ENCODE results near the gene EOLA1.
A peak's percentile ranks its signal among the peaks of the same experiment; 100 is the strongest.
"Not testable (repeated sequence)": the region's sequence is repeated elsewhere in the genome, so short reads cannot be mapped to it uniquely, and the experiment has no call there.

EOLA1 gene

DNA sequence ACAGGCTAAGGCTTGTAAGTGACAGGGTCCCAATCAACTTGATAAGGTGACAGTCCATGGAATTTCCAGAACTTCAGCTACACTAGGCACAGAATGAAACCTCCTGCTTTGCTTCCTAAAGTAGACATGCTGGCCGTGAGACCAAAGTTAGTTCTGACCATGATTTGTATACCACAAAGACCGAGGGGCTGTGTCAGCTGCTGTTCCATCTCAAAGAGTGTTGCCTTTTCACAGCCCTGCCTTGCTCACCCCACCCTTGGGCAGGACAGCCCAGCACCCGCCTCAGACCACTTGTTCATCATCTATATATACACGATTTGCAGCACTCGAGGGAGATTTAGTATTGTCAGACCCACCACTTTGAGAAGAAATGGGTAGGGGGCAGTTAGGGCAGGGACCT, 41.0 kb upstream of the EOLA1 start:
- H4K8ac ChIP-seq (ENCODE audit: low read depth, low read length): no peak overlapping the region
- no peaks in the 10 kb centered on the region for H3K9me3 ChIP-seq (ENCODE audit: insufficient read depth, low read depth, low read length)
- H2BK12ac ChIP-seq (ENCODE audit: low read length): no peak overlapping the region
- H3K14ac ChIP-seq (ENCODE audit: low read length): no peak overlapping the region
- H3K27me3 ChIP-seq (ENCODE audit: insufficient read depth, low read length): no peaks in the 10 kb centered on the region
- no peak overlapping the region for H3K23ac ChIP-seq (ENCODE audit: low read length)
- H2BK120ac ChIP-seq (ENCODE audit: insufficient read depth, low read length, poor library complexity): no peak overlapping the region
- H3K4me3 ChIP-seq (ENCODE audit: low read depth, low read length): no peak overlapping the region
- WGBS (ENCODE audit: extremely low coverage, insufficient coverage, insufficient read length): no CpG with 5 or more reads among the region's 5 CpGs
- H3K4ac ChIP-seq (ENCODE audit: low read depth, low read length): no peak overlapping the region
- no peak overlapping the region for H2AFZ ChIP-seq (ENCODE audit: insufficient read depth, low read length, poor library complexity)
- no peak overlapping the region for H2BK5ac ChIP-seq (ENCODE audit: low read depth, low read length, poor library complexity)
- no peak overlapping the region for H3K9ac ChIP-seq (ENCODE audit: low read length)
- no peak overlapping the region for H3K18ac ChIP-seq (ENCODE audit: low read length)
- H3K79me1 ChIP-seq (ENCODE audit: low read length): no peaks in the 10 kb centered on the region
- H2AK5ac ChIP-seq (ENCODE audit: low read length): no peak overlapping the region
- no peak overlapping the region for H4K12ac ChIP-seq (ENCODE audit: low read depth, low read length)
- H3K36me3 ChIP-seq (ENCODE audit: control insufficient read depth in 1 of 2, insufficient read depth in 2 of 2, low read length in 2 of 2): peaks cover 32 to 47% of the 10 kb centered on the region in 2 experiments
- H3K27ac ChIP-seq (ENCODE audit: low read depth, low read length): no peak overlapping the region
- H3K4me2 ChIP-seq (ENCODE audit: low read length): no peak overlapping the region
- no peak overlapping the region for H4K91ac ChIP-seq (ENCODE audit: low read depth, low read length)
- H3K79me2 ChIP-seq (ENCODE audit: control insufficient read depth, insufficient read depth, low read length, poor library complexity): no peaks in the 10 kb centered on the region
- peaks cover 6% of the 10 kb centered on the region in 2 experiments for H3K4me1 ChIP-seq (ENCODE audit: control insufficient read depth in 1 of 2, insufficient read depth in 2 of 2, low read length in 2 of 2)
- no peak for DNase-seq

DNA sequence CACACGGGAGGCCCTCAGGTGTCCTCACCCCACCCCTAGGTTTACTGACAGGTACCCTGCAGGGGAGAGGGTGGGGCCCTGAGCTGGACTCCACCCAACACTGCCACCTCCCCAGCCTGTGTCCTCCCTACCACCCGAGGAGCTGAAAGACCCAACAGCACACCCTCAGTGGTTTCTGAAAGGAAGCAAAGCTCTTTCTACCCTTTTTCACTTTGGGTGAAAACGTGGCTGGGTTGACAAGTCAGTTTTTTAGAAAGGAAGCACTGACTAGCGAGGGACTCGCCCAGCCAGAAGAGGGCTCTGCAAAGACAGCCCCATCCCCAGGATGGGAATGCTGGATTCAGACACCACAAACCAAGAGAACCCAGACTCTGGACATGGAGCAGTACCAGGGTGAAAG, 37.9 kb upstream of the EOLA1 start:
- not testable (repeated sequence) for H3K27ac ChIP-seq (ENCODE audit: low read depth, low read length); H3K23ac ChIP-seq (ENCODE audit: low read length); H3K18ac ChIP-seq (ENCODE audit: low read length); H3K4me3 ChIP-seq (ENCODE audit: low read depth, low read length); H2BK12ac ChIP-seq (ENCODE audit: low read length); H2AFZ ChIP-seq (ENCODE audit: insufficient read depth, low read length, poor library complexity); H3K9me3 ChIP-seq (ENCODE audit: insufficient read depth, low read depth, low read length); H3K4ac ChIP-seq (ENCODE audit: low read depth, low read length); H2AK5ac ChIP-seq (ENCODE audit: low read length); H3K9ac ChIP-seq (ENCODE audit: low read length); H4K8ac ChIP-seq (ENCODE audit: low read depth, low read length); H4K12ac ChIP-seq (ENCODE audit: low read depth, low read length); H3K4me1 ChIP-seq (ENCODE audit: control insufficient read depth in 1 of 2, insufficient read depth in 2 of 2, low read length in 2 of 2); H3K79me1 ChIP-seq (ENCODE audit: low read length); H3K27me3 ChIP-seq (ENCODE audit: insufficient read depth, low read length); H3K14ac ChIP-seq (ENCODE audit: low read length); H3K4me2 ChIP-seq (ENCODE audit: low read length); DNase-seq; H3K79me2 ChIP-seq (ENCODE audit: control insufficient read depth, insufficient read depth, low read length, poor library complexity); H2BK5ac ChIP-seq (ENCODE audit: low read depth, low read length, poor library complexity); H2BK120ac ChIP-seq (ENCODE audit: insufficient read depth, low read length, poor library complexity)
- Histone ChIP-seq H4K91ac (ENCODE audit: low read depth, low read length) (peak overlapping the region; percentile 14), H3K36me3 (ENCODE audit: control insufficient read depth in 1 of 2, insufficient read depth in 2 of 2, low read length in 2 of 2) (peaks cover 17 to 21% of the 10 kb centered on the region in 2 experiments)
- WGBS (ENCODE audit: extremely low coverage, insufficient coverage, insufficient read length): no CpG with 5 or more reads among the region's 5 CpGs

DNA sequence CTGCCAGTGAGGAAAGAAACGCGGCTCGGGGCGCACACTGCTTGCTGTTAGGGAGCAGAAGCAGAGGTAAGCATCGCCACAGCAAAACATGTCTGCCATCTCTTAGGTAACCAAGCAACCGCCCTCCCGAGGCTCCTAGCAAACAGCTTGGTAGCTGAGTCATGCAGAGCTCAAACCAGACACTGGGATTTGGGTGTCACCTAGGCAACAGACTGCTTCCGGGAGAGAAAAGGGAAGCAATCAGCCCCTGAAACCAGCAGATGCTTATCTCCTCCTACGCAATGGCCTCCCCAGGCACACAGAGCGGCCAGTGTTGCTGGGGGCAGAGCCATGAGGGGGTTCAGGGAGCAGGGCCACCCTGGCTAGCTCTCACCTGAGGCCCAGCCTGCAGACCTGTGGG, 37.4 kb upstream of the EOLA1 start:
- not testable (repeated sequence) for H3K14ac ChIP-seq (ENCODE audit: low read length); H3K79me2 ChIP-seq (ENCODE audit: control insufficient read depth, insufficient read depth, low read length, poor library complexity); H3K18ac ChIP-seq (ENCODE audit: low read length); H2AK5ac ChIP-seq (ENCODE audit: low read length); H2BK120ac ChIP-seq (ENCODE audit: insufficient read depth, low read length, poor library complexity); H4K8ac ChIP-seq (ENCODE audit: low read depth, low read length); H2AFZ ChIP-seq (ENCODE audit: insufficient read depth, low read length, poor library complexity); H3K79me1 ChIP-seq (ENCODE audit: low read length); H3K9ac ChIP-seq (ENCODE audit: low read length); H3K4me3 ChIP-seq (ENCODE audit: low read depth, low read length); H3K27ac ChIP-seq (ENCODE audit: low read depth, low read length); H4K12ac ChIP-seq (ENCODE audit: low read depth, low read length); H3K4me2 ChIP-seq (ENCODE audit: low read length); H3K4ac ChIP-seq (ENCODE audit: low read depth, low read length); H3K27me3 ChIP-seq (ENCODE audit: insufficient read depth, low read length); H3K4me1 ChIP-seq (ENCODE audit: control insufficient read depth in 1 of 2, insufficient read depth in 2 of 2, low read length in 2 of 2); H2BK5ac ChIP-seq (ENCODE audit: low read depth, low read length, poor library complexity); H3K9me3 ChIP-seq (ENCODE audit: insufficient read depth, low read depth, low read length); H2BK12ac ChIP-seq (ENCODE audit: low read length); H3K23ac ChIP-seq (ENCODE audit: low read length)
- Histone ChIP-seq H3K36me3 (ENCODE audit: control insufficient read depth in 1 of 2, insufficient read depth in 2 of 2, low read length in 2 of 2) (peaks cover 15 to 19% of the 10 kb centered on the region in 2 experiments), H4K91ac (ENCODE audit: low read depth, low read length) (peak overlapping the region; percentile 14)
- WGBS (ENCODE audit: extremely low coverage, insufficient coverage, insufficient read length): no CpG with 5 or more reads among the region's 10 CpGs
- DNase-seq: peak; percentile 37 to 50

DNA sequence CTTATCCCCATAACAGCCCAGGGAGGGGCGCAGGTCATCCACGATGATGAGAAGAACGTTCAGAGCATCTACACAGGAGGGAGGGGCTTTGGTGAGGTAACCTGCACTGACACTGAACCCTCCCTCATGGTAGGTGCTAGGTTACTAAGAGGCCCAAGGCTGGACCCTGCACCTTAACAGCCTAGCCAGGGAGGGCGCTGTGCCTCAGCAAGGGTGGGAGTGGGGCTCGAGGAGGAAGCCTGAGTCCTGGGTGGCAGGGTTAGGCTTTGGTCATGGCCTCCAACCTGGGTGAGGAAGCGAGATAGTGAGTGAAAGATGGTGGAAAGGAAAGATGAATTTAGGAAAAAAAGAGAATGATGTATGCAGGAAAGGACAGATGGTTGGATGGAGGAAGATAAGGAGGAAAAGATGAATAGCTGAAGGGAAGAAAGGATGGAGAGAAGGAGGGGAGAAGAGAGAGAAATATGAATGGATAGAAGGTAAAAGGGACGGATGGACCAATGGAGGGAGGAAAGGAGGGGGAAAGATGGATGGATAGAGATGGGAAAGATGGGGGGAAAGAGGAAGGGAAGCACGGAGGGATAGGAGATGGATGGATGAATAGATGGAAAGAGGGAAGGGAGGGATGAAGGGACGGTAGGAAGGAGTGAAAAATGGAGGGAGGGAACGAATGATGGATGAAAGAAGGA, 36.4 kb upstream of the EOLA1 start:
- H4K91ac ChIP-seq (ENCODE audit: low read depth, low read length): no peak overlapping the region
- H3K79me2 ChIP-seq (ENCODE audit: control insufficient read depth, insufficient read depth, low read length, poor library complexity): peaks cover 2% of the 10 kb centered on the region
- H2BK5ac ChIP-seq (ENCODE audit: low read depth, low read length, poor library complexity): no peak overlapping the region

More for the DNA sequence above, 36.4 kb upstream of the EOLA1 start:
- peaks cover 15 to 19% of the 10 kb centered on the region in 2 experiments for H3K36me3 ChIP-seq (ENCODE audit: control insufficient read depth in 1 of 2, insufficient read depth in 2 of 2, low read length in 2 of 2)
- H2AFZ ChIP-seq (ENCODE audit: insufficient read depth, low read length, poor library complexity): no peak overlapping the region
- no peak overlapping the region for H2BK120ac ChIP-seq (ENCODE audit: insufficient read depth, low read length, poor library complexity)
- no peak overlapping the region for H3K23ac ChIP-seq (ENCODE audit: low read length)
- H3K27ac ChIP-seq (ENCODE audit: low read depth, low read length): no peak overlapping the region
- H4K12ac ChIP-seq (ENCODE audit: low read depth, low read length): no peak overlapping the region
- no peak overlapping the region for H3K18ac ChIP-seq (ENCODE audit: low read length)
- H3K79me1 ChIP-seq (ENCODE audit: low read length): peaks cover 3% of the 10 kb centered on the region
- H2BK12ac ChIP-seq (ENCODE audit: low read length): no peak overlapping the region
- H2AK5ac ChIP-seq (ENCODE audit: low read length): peak overlapping the region; percentile 52
- no peak overlapping the region for H3K4me3 ChIP-seq (ENCODE audit: low read depth, low read length)
- H3K4ac ChIP-seq (ENCODE audit: low read depth, low read length): peak overlapping the region; percentile 76
- H3K4me1 ChIP-seq (ENCODE audit: control insufficient read depth in 1 of 2, insufficient read depth in 2 of 2, low read length in 2 of 2): peaks cover 6 to 9% of the 10 kb centered on the region in 2 experiments
- H3K9ac ChIP-seq (ENCODE audit: low read length): no peak overlapping the region
- no peaks in the 10 kb centered on the region for H3K27me3 ChIP-seq (ENCODE audit: insufficient read depth, low read length)
- no peak overlapping the region for H3K14ac ChIP-seq (ENCODE audit: low read length)
- no peak overlapping the region for H4K8ac ChIP-seq (ENCODE audit: low read depth, low read length)
- peak; percentile 28 to 50 for DNase-seq
- 100% methylated on average over 4 of the region's 10 CpGs for WGBS (ENCODE audit: extremely low coverage, insufficient coverage, insufficient read length)
- peak overlapping the region; percentile 75 for H3K4me2 ChIP-seq (ENCODE audit: low read length)
- H3K9me3 ChIP-seq (ENCODE audit: insufficient read depth, low read depth, low read length): no peaks in the 10 kb centered on the region
